Thoracic aorta (tissue), 2 donors: Measurements from ENCODE around the gene ARNT2. TPM values are rescaled to one million over a fixed set of nuclear protein-coding genes. Genes with fewer than 3 reads are reported as not detected.

Experiments
- ATAC-seq: fragments of 150-250 bp; one replicate; pipeline ENCODE4 v1.8.0; 2017; ENCODE audit warnings: low read depth; ENCODE audit not compliant: insufficient number of reproducible peaks, low FRiP score
- DNase-seq: peaks from one replicate; pipeline ENCODE4 v3.0.0-alpha.2; 2020; ENCODE audit warnings: low spot score
- H3K27ac ChIP-seq, 2 donors: fragments of 200-600 bp; sonication (generic); 1 replicate in 1 of 2; 2 replicates in 1 of 2; pipeline ENCODE4 v1.5.1; 2016; ENCODE audit warnings: mild to moderate bottlenecking in 2 of 2, moderate library complexity in 2 of 2
- H3K27me3 ChIP-seq: fragments of 200-600 bp; sonication (generic); replicated peaks from 2 replicates; pipeline ENCODE4 v1.6.0; 2016; ENCODE audit warnings: mild to moderate bottlenecking; ENCODE audit not compliant: insufficient read depth
- H3K36me3 ChIP-seq: fragments of 200-600 bp; sonication (generic); one replicate; pipeline ENCODE4 v1.5.1; 2016
- H3K4me1 ChIP-seq, 2 donors: fragments of 200-600 bp; sonication (generic); 1 replicate in 1 of 2; 2 replicates in 1 of 2; pipeline versions ENCODE4 v1.5.1 to v1.6.0; 2016; ENCODE audit warnings: low read depth in 2 of 2, mild to moderate bottlenecking in 1 of 2; ENCODE audit not compliant: control insufficient read depth in 1 of 2
- H3K4me3 ChIP-seq: fragments of 200-600 bp; sonication (generic); 2 replicates; pipeline ENCODE4 v1.5.1; 2016; ENCODE audit warnings: mild to moderate bottlenecking
- H3K9me3 ChIP-seq: fragments of 200-600 bp; sonication (generic); 2 replicates; pipeline ENCODE4 v1.5.1; 2016
- CTCF ChIP-seq: fragments of 200-600 bp; sonication (generic); IDR thresholded peaks from one replicate; pipeline ENCODE4 v1.5.1; 2019; ENCODE audit warnings: antibody characterized with exemption
- total RNA-seq, 2 donors: library from RNA; depleted of rRNA; stranded (reverse); fragments of >200 nt; gene quantifications; one replicate each; pipeline versions ENCODE4 v1.1.0 to v1.2.3, GENCODE V29; 2016

Gene ARNT2
- total RNA-seq, 2 donors from 2014 or later = 5.8 to 22.9 TPM

GRCh38 chr15:80375968-80376891 lies 28.0 kb upstream of the ARNT2 start:
- DNase-seq (no peak), ATAC-seq (no peak)
- TF ChIP-seq CTCF = no peak
- H3K9me3 ChIP-seq = no peaks in the 10 kb centered on the region
- no peak overlapping the region for H3K4me3 ChIP-seq
- H3K36me3 ChIP-seq = no peaks in the 10 kb centered on the region
- no peaks in the 10 kb centered on the region for H3K4me1 ChIP-seq
- no peak overlapping the region for H3K27ac ChIP-seq
- no peaks in the 10 kb centered on the region for H3K27me3 ChIP-seq

- Histone ChIP-seq H3K27me3 (no peaks in the 10 kb centered on the region), H3K9me3 (no peaks in the 10 kb centered on the region), H3K36me3 (no peaks in the 10 kb centered on the region), H3K4me1 (no peaks in the 10 kb centered on the region), H3K27ac (no peak overlapping the region), H3K4me3 (no peak overlapping the region)
- DNase-seq = no peak
- TF ChIP-seq CTCF = no peak
- ATAC-seq = no peak
Observed at GRCh38 chr15:80379693-80380092, 24.5 kb upstream of the ARNT2 start.

GRCh38 chr15:80380154-80380553 lies 24.0 kb upstream of the ARNT2 start:
- no peak for DNase-seq
- H3K4me3 ChIP-seq = no peak overlapping the region
- no peak for ATAC-seq
- H3K4me1 ChIP-seq = no peaks in the 10 kb centered on the region
- no peak for TF ChIP-seq CTCF
- H3K9me3 ChIP-seq = no peaks in the 10 kb centered on the region
- H3K27ac ChIP-seq = no peak overlapping the region
- no peaks in the 10 kb centered on the region for H3K27me3 ChIP-seq
- H3K36me3 ChIP-seq = no peaks in the 10 kb centered on the region

- Histone ChIP-seq H3K36me3 (no peaks in the 10 kb centered on the region), H3K27ac (no peak overlapping the region), H3K4me1 (no peaks in the 10 kb centered on the region), H3K4me3 (no peak overlapping the region), H3K27me3 (no peaks in the 10 kb centered on the region), H3K9me3 (no peaks in the 10 kb centered on the region)
- no peak for TF ChIP-seq CTCF
- DNase-seq (no peak), ATAC-seq (no peak)
Observed at GRCh38 chr15:80382285-80382684, 21.9 kb upstream of the ARNT2 start.

- Histone ChIP-seq H3K4me3 (no peak overlapping the region), H3K4me1 (no peaks in the 10 kb centered on the region), H3K36me3 (no peaks in the 10 kb centered on the region), H3K27ac (no peak overlapping the region), H3K27me3 (no peaks in the 10 kb centered on the region), H3K9me3 (no peaks in the 10 kb centered on the region)
- no peak for TF ChIP-seq CTCF
- no peak for ATAC-seq
- no peak for DNase-seq
Observed at GRCh38 chr15:80384432-80384831, 19.8 kb upstream of the ARNT2 start.
